ENCODE data around the gene TBC1D4.
"Not testable (repeated sequence)": the region's sequence is repeated elsewhere in the genome, so short reads cannot be mapped to it uniquely, and the experiment has no call there.

TBC1D4 gene

GRCh38 chr13:75363371-75363770, 118.6 kb downstream of the TBC1D4 start:
- DNase-seq (ENCODE audit: low read depth in 2 of 2, low spot score in 1 of 2), result no peak

GRCh38 chr13:75362026-75362425, 119.9 kb downstream of the TBC1D4 start:
- no peak for DNase-seq (ENCODE audit: low read depth in 2 of 2, low spot score in 1 of 2)

GRCh38 chr13:75360170-75360569, 121.8 kb downstream of the TBC1D4 start:
- DNase-seq (ENCODE audit: low read depth in 2 of 2, low spot score in 1 of 2), result no peak

- DNase-seq (ENCODE audit: low read depth in 2 of 2, low spot score in 1 of 2), result no peak
Measured at GRCh38 chr13:75359266-75359665, 122.7 kb downstream of the TBC1D4 start.

- DNase-seq (ENCODE audit: low read depth in 2 of 2, low spot score in 1 of 2), result peak in 1 of 2 donors; percentile 14
Measured at GRCh38 chr13:75357576-75358289, 124.2 kb downstream of the TBC1D4 start.

- no peak for DNase-seq (ENCODE audit: low read depth in 2 of 2, low spot score in 1 of 2)
Measured at GRCh38 chr13:75356421-75356820, 125.5 kb downstream of the TBC1D4 start.

GRCh38 chr13:75355609-75356008, 126.4 kb downstream of the TBC1D4 start:
- no peak for DNase-seq (ENCODE audit: low read depth in 2 of 2, low spot score in 1 of 2)

- DNase-seq (ENCODE audit: low read depth in 2 of 2, low spot score in 1 of 2), result no peak
Measured at GRCh38 chr13:75353781-75354193, 128.2 kb downstream of the TBC1D4 start.

GRCh38 chr13:75352641-75353327, 129.2 kb downstream of the TBC1D4 start:
- DNase-seq (ENCODE audit: low read depth in 2 of 2, low spot score in 1 of 2), result no peak

- not testable (repeated sequence) for DNase-seq (ENCODE audit: low read depth in 2 of 2, low spot score in 1 of 2)
Measured at GRCh38 chr13:75351538-75351937, 130.4 kb downstream of the TBC1D4 start.

GRCh38 chr13:75347925-75348324, 134.0 kb downstream of the TBC1D4 start:
- no peak for DNase-seq (ENCODE audit: low read depth in 2 of 2, low spot score in 1 of 2)

- DNase-seq (ENCODE audit: low read depth in 2 of 2, low spot score in 1 of 2), result no peak
Measured at GRCh38 chr13:75347457-75347856, 134.5 kb downstream of the TBC1D4 start.

- no peak for DNase-seq (ENCODE audit: low read depth in 2 of 2, low spot score in 1 of 2)
Measured at GRCh38 chr13:75345193-75345592, 136.8 kb downstream of the TBC1D4 start.

GRCh38 chr13:75341028-75341427, 140.9 kb downstream of the TBC1D4 start:
- no peak for DNase-seq (ENCODE audit: low read depth in 2 of 2, low spot score in 1 of 2)

GRCh38 chr13:75339635-75340374, 142.2 kb downstream of the TBC1D4 start:
- DNase-seq (ENCODE audit: low read depth in 2 of 2, low spot score in 1 of 2), result no peak

- DNase-seq (ENCODE audit: low read depth in 2 of 2, low spot score in 1 of 2), result no peak
Measured at GRCh38 chr13:75334634-75335447, 147.1 kb downstream of the TBC1D4 start.

- no peak for DNase-seq (ENCODE audit: low read depth in 2 of 2, low spot score in 1 of 2)
Measured at GRCh38 chr13:75333103-75333502, 148.9 kb downstream of the TBC1D4 start.

GRCh38 chr13:75331792-75332349, 150.1 kb downstream of the TBC1D4 start:
- no peak for DNase-seq (ENCODE audit: low read depth in 2 of 2, low spot score in 1 of 2)

- no peak for DNase-seq (ENCODE audit: low read depth in 2 of 2, low spot score in 1 of 2)
Measured at GRCh38 chr13:75330770-75331169, 151.2 kb downstream of the TBC1D4 start.

GRCh38 chr13:75329723-75330122, 152.2 kb downstream of the TBC1D4 start:
- no peak for DNase-seq (ENCODE audit: low read depth in 2 of 2, low spot score in 1 of 2)

- no peak for DNase-seq (ENCODE audit: low read depth in 2 of 2, low spot score in 1 of 2)
Measured at GRCh38 chr13:75329097-75329496, 152.9 kb downstream of the TBC1D4 start.

Measured in stimulated activated CD8-positive, alpha-beta memory T cell treated with anti-CD3 and anti-CD28 coated beads, Interleukin-4, amount 100 ng/mL, for 1 hour (primary cell).